Sigmoid colon (tissue), 7 donors: ENCODE measurements around the gene SRPK3. TPM values are rescaled to one million over a fixed set of nuclear protein-coding genes. Genes with fewer than 3 reads are reported as not detected.

Source experiments
- DNase-seq: peaks from one replicate; pipeline ENCODE4 v3.0.0-alpha.2; 2019
- H3K27ac ChIP-seq, 4 donors: fragments of 200-600 bp; sonication (generic); one replicate each; pipeline ENCODE4 v1.5.1; 2016 to 2019; ENCODE audit warnings: mild to moderate bottlenecking in 1 of 4
- H3K27me3 ChIP-seq, 3 donors: fragments of 200-600 bp; sonication (generic); one replicate each; pipeline ENCODE4 v1.5.1; 2019; ENCODE audit warnings: mild to moderate bottlenecking in 1 of 3
- H3K36me3 ChIP-seq, 4 donors: fragments of 200-600 bp; sonication (generic); one replicate each; pipeline ENCODE4 v1.5.1; 2016 to 2019
- H3K4me1 ChIP-seq, 4 donors: fragments of 200-600 bp; sonication (generic); one replicate each; pipeline ENCODE4 v1.5.1; 2017 to 2019
- H3K4me3 ChIP-seq, 4 donors: fragments of 200-600 bp; sonication (generic); one replicate each; pipeline ENCODE4 v1.5.1; 2017 to 2019; ENCODE audit warnings: mild to moderate bottlenecking in 2 of 4, moderate library complexity in 1 of 4
- H3K9me3 ChIP-seq, 4 donors: fragments of 200-600 bp in 3 of 4; sonication (generic) in 3 of 4; one replicate each; pipeline versions ENCODE4 v1.5.1 to v1.6.1; 2013 to 2019
- CTCF ChIP-seq, 4 experiments: fragments of 450-650 bp in 3 of 4; fragments of 200-600 bp in 1 of 4; IDR thresholded peaks; one replicate each; pipeline ENCODE4 v1.5.1; 2016 to 2019; ENCODE audit warnings: antibody characterized with exemption in 4 of 4, mild to moderate bottlenecking in 3 of 4, moderate library complexity in 2 of 4
- EP300 ChIP-seq, 4 donors: sonication (generic); formaldehyde crosslinking; IDR thresholded peaks; one replicate each; pipeline ENCODE4 v1.6.1; 2017; ENCODE audit warnings: antibody characterized with exemption in 4 of 4
- POLR2A ChIP-seq, 2 donors: fragments of 450-650 bp; IDR thresholded peaks; one replicate each; pipeline ENCODE4 v1.6.1; 2016; ENCODE audit warnings: antibody characterized with exemption in 2 of 2, mild to moderate bottlenecking in 2 of 2, moderate library complexity in 2 of 2
- POLR2AphosphoS5 ChIP-seq, 4 donors: sonication (generic); formaldehyde crosslinking; IDR thresholded peaks; one replicate each; pipeline ENCODE4 v1.6.1; 2017; ENCODE audit warnings: antibody characterized with exemption in 4 of 4
- WGBS, 2 donors: extraction: QIAGEN DNeasy Blood & Tissue Kit; methylation state at CpG; one replicate each; pipeline ENCODE4 v1.1.7; 2013; 5-methylcytosine and 5-hydroxymethylcytosine counted together
- intact Hi-C: fragments of 100-400 bp; cut with DNase I; formaldehyde crosslinking; loops from one replicate; pipeline ENCODE4 v1.15.1; 2023
- polyA plus RNA-seq, 3 donors: library from polyadenylated mRNA; stranded (reverse); fragments of 200-250 nt; gene quantifications; one replicate each; pipeline ENCODE4 v1.2.3, GENCODE V29; 2013
- total RNA-seq, 4 donors: library from RNA; depleted of rRNA; stranded (reverse); fragments of >200 nt; gene quantifications; one replicate each; pipeline ENCODE4 v1.1.0, GENCODE V29; 2016
- donor health status: healthy with polysubstance abuse.
- donor health status: Bipolar disorder and iron deficiency.
- donor health status: healthy.

Gene SRPK3
- total and polyA plus RNA-seq, 7 donors: 0.31 to 13.0 (median 4.6) TPM; not detected in 2

GRCh38 chrX:153733651-153734240 is 47.1 kb upstream of the SRPK3 start:
- no peak for DNase-seq
- Histone ChIP-seq H3K27ac (no peak overlapping the region), H3K4me1 (peaks cover 0 to 7% (median 5%) of the 10 kb centered on the region in 4 donors), H3K4me3 (no peak overlapping the region), H3K9me3 (no peaks in the 10 kb centered on the region), H3K27me3 (no peaks in the 10 kb centered on the region), H3K36me3 (peaks cover 0 to 24% (median 9%) of the 10 kb centered on the region in 4 donors)
- intact Hi-C loops: no loop called here
- TF ChIP-seq POLR2A (IDR thresholded peaks at IDR 0.05): no peak
- TF ChIP-seq CTCF (IDR thresholded peaks at IDR 0.05): no peak
- no peak for TF ChIP-seq EP300 (IDR thresholded peaks at IDR 0.05)
- TF ChIP-seq POLR2AphosphoS5 (IDR thresholded peaks at IDR 0.05): no peak
- WGBS, 2 donors: 88 to 92% methylated on average over 15 of the region's 15 CpGs

DNA sequence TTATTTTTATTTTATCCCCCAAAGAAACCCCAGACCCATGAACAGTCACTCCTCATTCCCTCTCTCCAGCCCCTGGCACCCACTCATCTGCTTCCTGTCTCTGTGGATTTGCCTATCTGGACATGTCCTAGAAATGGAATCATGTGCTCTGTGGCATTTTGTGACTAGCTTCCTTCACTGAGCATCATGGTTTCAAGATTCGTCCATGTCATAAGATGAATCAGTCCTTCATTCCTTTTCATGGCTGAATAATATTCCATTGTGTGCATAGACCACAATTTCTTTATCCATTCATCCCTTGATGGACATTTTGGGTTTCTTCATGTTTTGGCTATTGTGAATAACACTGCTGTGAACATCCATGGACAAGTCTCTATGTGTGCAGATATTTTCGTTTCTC is 46.0 kb upstream of the SRPK3 start:
- Histone ChIP-seq H3K27me3 (no peaks in the 10 kb centered on the region), H3K36me3 (peaks cover 0 to 19% (median 8%) of the 10 kb centered on the region in 4 donors), H3K27ac (no peak overlapping the region), H3K4me3 (no peak overlapping the region), H3K9me3 (no peaks in the 10 kb centered on the region), H3K4me1 (no peaks in the 10 kb centered on the region)
- 90 to 92% methylated on average over 2 of the region's 2 CpGs for WGBS, 2 donors
- intact Hi-C loops: no loop called here
- TF ChIP-seq EP300 (IDR thresholded peaks at IDR 0.05) (no peak), POLR2A (IDR thresholded peaks at IDR 0.05) (no peak), POLR2AphosphoS5 (IDR thresholded peaks at IDR 0.05) (no peak), CTCF (IDR thresholded peaks at IDR 0.05) (no peak)
- no peak for DNase-seq

GRCh38 chrX:153735274-153735673 is 45.6 kb upstream of the SRPK3 start:
- no peaks in the 10 kb centered on the region for H3K4me1 ChIP-seq
- TF ChIP-seq POLR2AphosphoS5 (IDR thresholded peaks at IDR 0.05): no peak
- TF ChIP-seq POLR2A (IDR thresholded peaks at IDR 0.05): no peak
- no peak for TF ChIP-seq CTCF (IDR thresholded peaks at IDR 0.05)
- no peak for TF ChIP-seq EP300 (IDR thresholded peaks at IDR 0.05)
- 76 to 83% methylated on average over 9 of the region's 9 CpGs for WGBS, 2 donors
- H3K9me3 ChIP-seq: no peaks in the 10 kb centered on the region
- no peaks in the 10 kb centered on the region for H3K27me3 ChIP-seq
- intact Hi-C loops: no loop called here
- H3K4me3 ChIP-seq: no peak overlapping the region
- DNase-seq: no peak
- H3K36me3 ChIP-seq: peaks cover 0 to 19% (median 6%) of the 10 kb centered on the region in 4 donors
- H3K27ac ChIP-seq: no peak overlapping the region

DNA sequence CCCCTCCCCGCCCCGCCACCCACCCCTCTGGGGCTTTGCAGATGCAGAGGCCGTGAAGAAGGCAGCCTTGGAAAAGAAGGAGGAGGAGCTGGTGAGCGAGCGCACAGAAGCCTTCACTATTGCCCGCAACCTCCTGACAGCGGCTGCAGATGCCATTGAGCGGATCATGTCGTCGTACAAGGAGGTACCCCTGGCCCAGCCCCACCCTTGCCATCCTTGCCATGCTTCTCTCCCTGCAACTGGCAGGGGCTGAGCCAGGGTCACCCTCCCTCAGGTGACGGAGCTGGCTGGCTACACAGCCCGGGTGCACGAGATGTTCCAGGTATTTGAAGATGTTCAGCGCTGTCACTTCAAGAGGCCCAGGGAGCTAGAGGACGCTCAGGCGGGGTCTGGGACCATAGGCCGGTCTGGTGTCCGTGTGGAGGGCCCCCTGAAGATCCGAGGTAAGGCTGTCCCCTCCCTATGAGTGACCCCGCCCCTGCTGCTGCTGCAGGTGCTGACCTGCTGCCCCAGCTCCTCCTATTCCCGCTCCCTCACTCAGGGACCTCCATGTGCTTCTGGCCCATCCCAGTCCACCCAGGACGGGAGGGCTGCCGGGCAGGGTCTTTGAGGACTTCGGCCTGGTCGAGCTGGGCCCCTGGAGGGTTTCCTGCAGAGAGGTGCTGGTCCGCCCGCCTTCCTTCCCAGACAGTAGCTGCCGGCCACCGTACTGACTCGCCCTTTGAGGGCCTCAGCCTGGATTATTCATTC is 44.6 kb upstream of the SRPK3 start:
- Histone ChIP-seq H3K27ac (no peak overlapping the region), H3K4me1 (no peaks in the 10 kb centered on the region), H3K4me3 (no peak overlapping the region), H3K27me3 (no peaks in the 10 kb centered on the region), H3K36me3 (peaks cover 0 to 23% (median 6%) of the 10 kb centered on the region in 4 donors), H3K9me3 (no peaks in the 10 kb centered on the region)
- no peak for DNase-seq
- WGBS, 2 donors: 85 to 90% methylated on average over 30 of the region's 30 CpGs
- intact Hi-C loops: no loop called here
- TF ChIP-seq POLR2AphosphoS5 (IDR thresholded peaks at IDR 0.05) (no peak), EP300 (IDR thresholded peaks at IDR 0.05) (no peak), POLR2A (IDR thresholded peaks at IDR 0.05) (no peak), CTCF (IDR thresholded peaks at IDR 0.05) (no peak)
